GM19193 (cell line): Measurements from ENCODE around the gene CYB5A.

ENCODE experiments used
- POLR2A ChIP-seq: IDR thresholded peaks from 4 replicates; pipeline ENCODE4 v1.6.1; 2011; ENCODE audit not compliant: insufficient read depth, insufficient read length; ENCODE audit errors: extremely low read depth

Gene CYB5A

DNA sequence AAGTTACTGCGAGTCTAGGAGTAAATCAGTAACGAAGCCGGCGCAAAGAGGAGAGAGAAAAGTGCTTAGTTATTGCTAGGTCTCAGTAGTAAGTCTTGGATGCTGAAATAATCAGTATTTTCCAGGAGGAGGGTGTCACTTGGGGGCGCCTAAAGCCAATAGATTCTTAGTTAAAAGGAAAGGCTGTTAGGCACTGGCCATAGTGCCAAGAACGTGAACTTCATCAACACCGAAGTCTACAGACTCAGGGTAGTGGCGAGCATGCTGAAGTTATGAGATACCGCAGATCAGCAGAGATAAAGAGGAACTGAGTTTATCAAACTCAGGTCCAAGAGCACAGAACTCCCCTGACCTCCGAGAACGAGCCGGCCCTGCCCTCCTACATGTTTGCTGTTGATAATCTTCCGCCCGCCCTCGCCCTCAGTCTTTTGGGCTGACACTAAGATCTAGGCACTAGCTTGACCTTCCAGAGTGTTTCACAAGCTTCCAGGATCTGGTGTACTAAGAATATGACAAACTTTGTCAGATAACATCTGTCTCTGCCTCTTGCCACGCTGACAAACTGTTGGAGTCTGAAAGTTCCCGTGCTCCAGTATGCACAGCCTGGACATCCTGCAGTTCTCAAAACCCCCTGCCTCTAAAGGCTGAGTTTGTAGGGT lies 49.2 kb downstream of the CYB5A start:
- no peak for TF ChIP-seq POLR2A

DNA sequence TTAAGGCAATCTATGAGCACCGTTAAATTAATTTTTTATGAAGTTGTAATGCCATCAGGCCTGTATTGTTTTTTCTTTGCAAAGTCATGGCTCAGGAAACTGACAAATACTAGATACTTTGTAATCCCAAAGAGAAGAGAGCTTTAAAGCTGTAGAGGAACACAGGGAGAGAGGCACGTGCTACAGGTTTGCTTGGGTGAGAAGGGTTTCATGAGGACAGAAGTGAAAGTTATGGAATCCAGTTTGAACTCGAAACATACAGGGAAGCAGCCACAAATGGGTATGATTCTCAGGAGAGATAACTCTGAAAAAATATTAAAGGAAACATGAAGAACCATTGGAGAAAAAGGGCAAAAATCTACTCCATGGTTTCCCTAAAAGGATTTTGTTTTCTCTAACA lies 49.8 kb downstream of the CYB5A start:
- no peak for TF ChIP-seq POLR2A

DNA sequence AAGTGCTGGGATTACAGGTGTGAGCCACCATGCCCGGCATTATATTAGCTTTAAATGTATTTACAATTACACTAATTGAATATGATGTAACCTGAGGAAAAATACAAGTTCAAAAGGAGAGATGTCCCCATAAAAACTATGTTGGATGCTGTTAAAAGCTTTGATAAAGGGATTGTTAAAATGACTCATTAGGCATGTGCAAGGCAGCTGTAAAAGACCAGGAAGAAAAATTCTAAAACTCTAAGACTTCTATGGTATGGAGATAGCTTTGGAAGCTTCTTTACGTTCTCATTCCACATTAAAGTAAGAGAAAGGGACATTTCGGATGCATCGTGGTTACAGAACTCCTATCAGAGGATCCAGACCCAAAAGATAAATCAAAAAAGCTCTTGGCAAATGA lies 50.3 kb downstream of the CYB5A start:
- TF ChIP-seq POLR2A = no peak

DNA sequence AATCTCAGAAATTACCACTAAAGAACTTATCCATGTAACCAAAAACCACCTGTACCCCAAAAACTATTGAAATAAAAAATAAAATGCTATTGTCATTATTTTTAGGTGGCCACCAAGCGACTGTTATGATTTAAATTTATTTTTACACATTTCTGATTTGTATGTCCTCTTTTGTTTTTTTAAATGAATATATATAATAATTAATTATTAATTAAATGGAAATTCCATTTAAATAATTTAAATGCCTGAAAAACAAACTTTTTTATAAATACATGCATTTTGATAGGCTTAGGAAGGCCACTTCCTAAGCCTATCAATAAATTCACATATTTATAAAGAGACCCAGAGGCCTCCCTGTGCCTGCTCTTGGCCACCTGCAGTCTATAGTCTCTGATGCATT lies 52.2 kb downstream of the CYB5A start:
- TF ChIP-seq POLR2A = no peak

DNA sequence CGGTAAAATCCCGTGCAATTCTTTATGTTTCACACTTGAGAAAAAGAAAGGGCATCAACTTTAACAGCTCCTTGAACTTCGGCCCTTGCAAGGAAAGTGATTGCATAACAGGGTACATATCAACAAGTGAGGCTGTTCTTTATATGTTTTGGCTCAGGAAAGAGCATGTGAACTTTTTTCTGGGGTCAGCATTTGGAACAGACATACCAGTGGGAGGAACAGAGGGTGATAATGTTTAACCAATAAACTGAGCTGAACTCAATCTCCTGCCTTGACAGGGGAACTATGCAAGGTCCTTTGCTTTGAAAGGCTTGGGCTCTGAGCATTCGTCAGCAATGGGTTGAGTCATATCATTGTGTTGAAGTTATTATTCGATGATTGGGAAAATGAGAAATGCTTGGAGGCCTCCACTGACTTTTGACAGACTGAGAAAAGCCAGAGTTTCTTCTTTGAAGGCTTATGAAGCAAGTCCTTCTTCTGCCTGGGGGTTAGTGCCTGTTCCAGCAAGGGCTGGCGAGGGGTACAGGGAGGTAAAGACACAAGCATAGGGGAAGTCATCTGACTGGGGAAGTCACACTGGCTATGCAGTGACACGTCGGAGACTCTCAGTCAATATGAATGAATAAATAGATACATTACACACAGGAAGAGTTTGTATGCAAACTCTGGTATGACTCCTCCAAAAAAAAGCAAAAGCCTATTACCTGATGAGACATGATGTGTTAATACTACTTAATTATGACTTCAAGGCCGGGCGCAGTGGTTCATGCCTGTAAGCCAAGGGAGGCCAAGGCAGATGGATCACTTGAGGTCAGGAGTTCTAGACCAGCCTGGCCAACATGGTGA lies 57.2 kb downstream of the CYB5A start:
- no peak for TF ChIP-seq POLR2A

DNA sequence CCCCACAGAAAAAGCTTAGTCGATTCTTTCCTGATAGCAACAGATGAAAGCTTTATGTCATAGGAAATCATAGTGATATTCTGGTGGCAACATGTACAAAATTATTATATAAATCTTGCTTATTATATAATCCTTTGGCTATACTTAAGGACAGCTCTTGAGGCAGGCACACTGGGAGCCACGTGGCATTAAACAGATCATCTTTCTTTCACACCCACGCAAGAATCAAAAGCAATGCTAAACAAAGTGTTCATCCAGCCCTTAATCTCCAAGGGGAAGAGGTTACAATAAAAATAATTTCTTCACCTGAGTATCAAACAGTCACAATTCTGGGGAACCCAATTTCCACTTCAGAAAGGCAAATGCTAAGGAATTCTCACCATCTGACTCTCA lies 57.8 kb downstream of the CYB5A start:
- no peak for TF ChIP-seq POLR2A

DNA sequence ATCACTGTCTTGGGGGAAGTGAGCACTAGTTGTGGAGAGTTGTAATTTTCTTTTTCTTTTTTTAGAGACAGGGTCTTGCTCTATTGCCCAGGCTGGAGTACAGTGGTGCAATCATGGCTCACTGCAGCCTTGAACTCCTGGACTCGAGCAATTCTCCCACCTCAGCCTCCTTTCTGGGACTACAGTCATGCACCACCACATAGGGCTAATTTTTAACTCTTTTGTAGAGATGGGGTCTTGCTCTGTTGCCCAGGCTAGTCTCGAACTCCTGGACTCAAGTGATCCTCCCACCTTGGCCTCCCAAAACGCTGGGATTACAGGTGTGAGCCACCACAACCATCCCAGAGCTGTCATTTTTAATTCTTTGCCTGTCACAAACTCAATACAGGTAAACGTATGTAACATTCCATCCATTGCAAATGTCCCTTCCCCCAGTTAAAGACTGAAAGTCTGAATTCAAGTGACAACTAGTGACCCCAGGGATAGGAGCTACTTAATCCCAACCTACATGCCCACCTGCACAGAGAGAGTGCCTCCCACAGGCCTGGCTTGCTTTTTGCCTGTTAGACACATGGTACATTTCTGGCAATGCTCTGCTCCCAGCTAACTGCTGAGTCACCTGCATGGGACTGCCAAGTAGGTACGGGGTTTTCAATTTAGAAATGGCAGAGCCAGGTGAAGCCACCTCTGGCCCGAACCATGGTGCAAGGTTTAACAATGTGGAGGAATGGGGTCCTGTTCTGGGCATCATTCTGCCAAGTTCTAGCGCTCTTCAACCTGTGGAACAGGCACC lies 60.6 kb downstream of the CYB5A start:
- no peak for TF ChIP-seq POLR2A

DNA sequence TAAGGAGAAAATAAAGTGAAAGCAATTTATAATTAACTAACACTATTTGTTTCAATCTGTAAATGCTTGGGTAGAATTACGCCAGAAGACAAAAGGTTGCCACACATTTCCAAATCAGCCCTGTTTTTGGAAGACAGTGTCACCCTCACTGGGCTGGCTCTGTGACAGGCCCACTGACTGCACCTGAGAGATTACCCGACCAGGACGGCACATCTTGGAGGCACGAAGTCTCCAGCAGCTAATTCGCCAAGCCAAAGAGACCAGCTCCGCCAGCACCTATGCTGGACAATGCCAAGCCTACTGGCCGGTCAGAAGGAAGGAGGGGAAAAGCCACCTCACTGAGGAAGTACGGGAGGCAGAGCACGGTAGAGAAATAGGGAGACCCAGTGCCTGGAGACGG lies 61.9 kb downstream of the CYB5A start:
- no peak for TF ChIP-seq POLR2A

DNA sequence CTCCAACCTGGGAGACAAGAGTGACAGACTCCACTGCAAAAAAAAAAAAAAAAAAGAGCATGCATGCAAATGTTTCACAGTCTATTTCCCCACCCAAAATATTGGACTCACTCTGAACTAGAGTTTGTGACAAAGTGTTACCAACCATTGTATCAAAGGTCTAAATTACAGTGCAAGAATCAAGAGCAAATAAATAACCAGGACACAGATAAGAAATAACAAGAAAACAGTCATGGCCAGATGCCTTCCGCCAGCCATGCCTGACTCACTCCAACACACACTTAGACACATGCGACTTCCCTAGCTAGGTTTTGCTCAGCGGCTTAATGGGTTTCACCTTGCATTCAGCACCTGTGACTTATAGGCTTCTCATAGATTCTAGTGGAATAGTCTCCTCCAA lies 62.8 kb downstream of the CYB5A start:
- TF ChIP-seq POLR2A = no peak

DNA sequence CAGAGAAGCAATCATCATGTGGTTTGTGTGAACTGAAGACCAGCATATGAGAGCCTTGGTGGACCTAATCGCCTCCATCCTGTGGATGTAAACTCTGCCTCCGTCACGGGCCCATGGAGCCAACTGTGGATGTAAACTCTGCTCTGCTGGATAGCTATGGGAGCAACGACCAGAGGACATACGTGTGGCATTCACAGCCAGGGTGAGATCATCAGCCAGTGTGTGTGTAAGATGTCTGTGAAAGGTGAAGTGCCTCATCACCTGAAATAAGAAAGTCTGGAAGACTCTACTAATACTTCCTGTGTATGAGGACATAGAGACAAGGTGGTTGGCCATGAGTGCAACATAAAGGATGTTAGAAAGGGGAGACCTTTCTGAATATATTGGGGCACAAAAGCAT lies 63.5 kb downstream of the CYB5A start:
- no peak for TF ChIP-seq POLR2A

DNA sequence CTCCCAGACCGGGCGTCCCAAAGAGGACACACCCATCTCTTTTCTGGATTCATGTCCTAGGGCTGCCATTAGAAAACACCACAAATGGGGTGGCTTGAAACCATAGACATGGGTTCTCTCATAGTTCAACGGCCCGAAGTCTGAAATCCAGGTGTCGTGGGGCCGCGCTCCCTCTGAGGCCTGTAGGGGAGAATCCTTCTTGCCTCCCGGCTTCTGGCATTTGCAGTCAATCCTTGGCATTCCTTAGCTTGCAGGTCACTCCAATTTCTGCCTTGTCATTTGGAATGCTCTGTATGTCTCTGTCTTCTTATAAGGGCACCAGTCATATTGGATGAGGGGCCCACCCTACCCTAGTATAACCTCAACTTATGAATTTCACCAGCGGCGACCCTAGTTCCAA lies 65.1 kb downstream of the CYB5A start:
- TF ChIP-seq POLR2A = no peak

DNA sequence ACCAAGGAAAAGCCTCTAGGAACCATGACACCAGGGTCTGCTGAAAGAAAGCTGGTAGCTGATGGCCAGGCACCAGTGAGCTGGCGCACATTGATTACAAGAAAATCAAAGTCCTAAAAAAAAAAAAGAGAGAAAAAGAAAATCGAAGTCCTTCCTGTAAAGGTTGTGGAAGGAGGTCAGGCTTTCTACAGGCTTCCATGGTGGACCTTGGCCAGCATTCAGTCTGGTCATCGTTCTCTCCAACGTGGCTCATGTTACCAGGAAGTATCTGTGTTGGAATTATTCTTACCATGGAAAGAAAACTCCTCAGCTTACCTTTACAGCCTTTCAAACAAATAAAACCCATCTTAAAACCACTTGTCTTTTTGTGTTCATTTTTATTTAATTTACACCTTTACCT lies 65.6 kb downstream of the CYB5A start:
- no peak for TF ChIP-seq POLR2A

DNA sequence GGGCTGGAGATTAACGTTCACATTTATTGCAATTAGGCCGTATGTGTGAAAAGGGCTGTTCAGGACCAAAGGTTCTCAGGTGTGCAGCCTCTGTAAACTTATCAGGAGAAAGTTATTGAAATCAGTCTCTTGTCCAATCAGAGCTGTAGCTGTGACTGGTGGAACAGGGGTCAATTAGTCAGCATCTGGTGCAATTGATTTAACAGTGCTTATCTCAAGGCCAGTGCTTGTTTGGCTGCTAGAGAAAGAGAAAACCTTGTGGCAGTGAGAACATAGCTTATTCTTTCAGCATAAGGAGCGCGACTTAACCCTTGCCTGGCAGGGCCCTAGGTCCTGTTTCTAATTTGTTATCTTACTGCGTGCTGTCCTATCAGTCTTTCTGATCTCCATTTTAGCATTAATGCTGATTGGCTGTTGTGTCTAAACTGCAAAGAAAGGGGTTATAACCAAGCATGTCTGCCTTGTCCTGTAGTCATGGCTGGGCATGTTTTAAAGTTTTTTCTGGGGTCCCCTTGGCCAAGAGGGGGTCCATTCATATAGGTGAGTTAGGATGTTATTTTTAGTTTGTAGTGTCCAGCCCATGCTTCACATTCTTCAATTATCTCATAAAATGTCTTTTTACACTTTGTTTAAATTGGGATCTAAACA lies 66.4 kb downstream of the CYB5A start:
- no peak for TF ChIP-seq POLR2A

DNA sequence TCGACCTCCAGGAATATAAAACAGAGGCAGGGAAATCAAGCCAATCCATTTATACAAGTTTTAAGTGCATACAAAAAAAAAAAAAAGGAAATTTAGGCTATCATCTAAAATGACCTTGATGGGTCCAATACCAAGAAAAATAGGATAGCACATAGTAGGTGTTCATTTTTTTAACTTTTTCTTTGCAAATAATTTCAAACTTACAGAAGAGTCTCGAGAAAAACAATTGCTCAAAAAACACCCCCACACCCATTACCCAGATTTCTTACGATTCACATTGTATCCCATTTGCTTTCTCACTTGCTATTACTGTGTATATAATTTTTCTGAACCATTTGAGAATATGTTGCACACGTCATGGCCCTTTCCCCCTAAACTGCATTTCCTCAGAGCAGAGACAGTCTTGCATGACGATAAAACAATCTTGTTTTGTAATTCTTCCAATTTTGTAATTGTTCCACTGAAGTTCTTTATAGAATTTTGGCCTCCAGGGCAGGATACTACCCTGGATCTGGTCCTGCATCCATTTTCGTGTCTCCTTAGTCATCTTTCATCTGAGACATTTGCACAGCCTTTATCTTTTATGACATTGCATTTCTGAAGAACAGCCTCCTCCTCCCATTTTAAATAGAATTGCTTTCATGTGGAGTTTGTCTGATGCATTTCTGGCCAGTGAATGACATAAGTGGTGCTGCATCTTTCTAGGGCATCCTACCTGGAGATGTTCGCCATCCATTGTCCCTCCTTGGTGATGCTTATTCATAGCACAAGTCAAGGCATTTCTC lies 68.9 kb downstream of the CYB5A start:
- no peak for TF ChIP-seq POLR2A
